HK-2 (cell line): ENCODE measurements around the gene HCRTR1.
A peak's percentile ranks its signal among the peaks of the same experiment; 100 is the strongest.
"Not testable (repeated sequence)": the region's sequence is repeated elsewhere in the genome, so short reads cannot be mapped to it uniquely, and the experiment has no call there.

Source experiments
- DNase-seq: peaks from one replicate; pipeline ENCODE4 v3.0.0-alpha.2; 2018; ENCODE audit not compliant: unreplicated experiment

HCRTR1 gene

GRCh38 chr1:31581821-31582810 lies 35.4 kb upstream of the HCRTR1 start:
- no peak for DNase-seq

GRCh38 chr1:31583082-31583994 lies 34.2 kb upstream of the HCRTR1 start:
- DNase-seq, result no peak

- DNase-seq, result peak; percentile 31
These were observed 33.3 kb upstream of the HCRTR1 start for GRCh38 chr1:31583995-31584868.

- no peak for DNase-seq
These were observed 32.4 kb upstream of the HCRTR1 start for GRCh38 chr1:31584869-31585735.

GRCh38 chr1:31585736-31586365 lies 31.6 kb upstream of the HCRTR1 start:
- no peak for DNase-seq

- no peak for DNase-seq
These were observed 30.8 kb upstream of the HCRTR1 start for GRCh38 chr1:31586376-31587327.

GRCh38 chr1:31587328-31587699 lies 30.2 kb upstream of the HCRTR1 start:
- not testable (repeated sequence) for DNase-seq

GRCh38 chr1:31587720-31588423 lies 29.6 kb upstream of the HCRTR1 start:
- peak; percentile 59 for DNase-seq

- DNase-seq, result no peak
These were observed 28.6 kb upstream of the HCRTR1 start for GRCh38 chr1:31588751-31589515.

GRCh38 chr1:31591425-31592093 lies 25.9 kb upstream of the HCRTR1 start:
- DNase-seq, result peak; percentile 76

GRCh38 chr1:31592132-31592531 lies 25.4 kb upstream of the HCRTR1 start:
- DNase-seq, result no peak

GRCh38 chr1:31593136-31593665 lies 24.3 kb upstream of the HCRTR1 start:
- DNase-seq, result no peak

- peak; percentile 78 for DNase-seq
These were observed 23.5 kb upstream of the HCRTR1 start for GRCh38 chr1:31593770-31594632.

GRCh38 chr1:31595836-31596736 lies 21.4 kb upstream of the HCRTR1 start:
- no peak for DNase-seq

GRCh38 chr1:31596737-31597097 lies 20.8 kb upstream of the HCRTR1 start:
- no peak for DNase-seq
